NCI-H128 (cell line): Measurements from ENCODE around the gene MBTPS2.

Experiments used
- DNase-seq: peaks from one replicate; lab custom pipeline; 2025; ENCODE audit not compliant: unreplicated experiment; lab: John Stamatoyannopoulos, UW

The MBTPS2 gene

DNA sequence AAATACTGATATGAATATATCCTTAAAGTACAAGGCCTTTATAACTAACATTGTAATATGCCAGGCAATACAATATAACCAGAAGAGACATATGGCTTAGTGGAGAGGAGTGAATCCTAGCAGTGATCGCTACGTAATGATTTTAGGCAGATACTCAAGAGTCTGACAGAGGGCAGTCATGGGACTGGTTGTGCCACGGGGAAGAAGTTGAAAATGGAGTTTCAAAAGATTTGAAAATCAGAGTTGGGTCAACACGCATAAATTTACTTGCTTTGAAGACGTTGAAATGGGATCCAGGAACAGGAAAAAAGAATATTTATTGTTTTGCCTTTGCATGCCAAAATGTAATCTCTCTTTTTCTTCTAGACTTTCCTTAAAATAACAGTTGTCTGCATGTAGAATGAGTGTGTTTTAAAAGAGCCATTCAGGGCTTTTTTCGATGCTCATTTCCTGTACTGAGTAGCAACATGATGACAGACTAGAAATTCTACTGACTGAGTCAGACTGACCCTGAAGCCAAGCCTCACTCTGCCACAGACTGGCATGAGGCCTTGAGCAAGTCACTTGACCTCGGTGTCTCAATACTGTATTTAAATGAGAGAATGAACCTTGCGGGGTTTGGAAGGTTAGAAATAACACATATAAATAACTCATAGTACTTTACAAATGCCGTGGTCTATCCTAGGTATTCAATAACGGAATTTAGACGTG is 93.0 kb downstream of the MBTPS2 start:
- no peak for DNase-seq

- DNase-seq, result no peak
Measured at GRCh38 chrX:21933077-21933476, 93.7 kb downstream of the MBTPS2 start.

DNA sequence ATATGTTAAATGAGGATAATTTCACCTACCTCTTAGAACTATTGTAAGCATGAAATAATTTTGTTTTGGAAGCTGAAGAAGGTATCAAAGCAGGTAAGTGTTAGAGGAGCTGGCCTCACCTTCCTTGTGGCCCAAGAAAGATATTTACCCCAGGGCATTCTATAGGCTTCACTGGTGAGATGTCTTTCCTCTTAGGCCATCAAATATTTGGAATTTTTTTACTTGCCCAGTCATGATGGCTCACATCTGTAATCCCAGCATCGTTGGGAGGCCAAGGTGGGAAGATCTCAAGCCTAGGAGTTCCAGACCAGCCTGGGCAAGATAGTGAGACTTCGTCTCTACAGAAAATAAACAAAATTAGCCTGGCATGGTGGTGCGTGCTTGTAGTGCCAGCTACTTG is 95.0 kb downstream of the MBTPS2 start:
- DNase-seq, result no peak
